Neutrophil (primary cell): ENCODE results near the gene COL26A1.

Source experiments
- H3K27ac ChIP-seq: fragments of 200-600 bp; sonication (generic); 2 replicates; pipeline ENCODE4 v1.5.1; 2016; ENCODE audit warnings: mild to moderate bottlenecking, moderate library complexity
- H3K27me3 ChIP-seq: fragments of 200-600 bp; sonication (generic); 2 replicates; pipeline ENCODE4 v1.6.0; 2016; ENCODE audit warnings: mild to moderate bottlenecking
- H3K36me3 ChIP-seq: fragments of 200-600 bp; sonication (generic); 2 replicates; pipeline ENCODE4 v1.5.1; 2017
- H3K4me1 ChIP-seq, 2 experiments: fragments of 200-600 bp in 1 of 2; sonication (generic) in 1 of 2; 1 replicate in 1 of 2; 2 replicates in 1 of 2; pipeline versions ENCODE4 v1.5.1 to v1.6.1; 2013 to 2016; ENCODE audit warnings: low read depth in 1 of 2, low read length in 1 of 2, mild to moderate bottlenecking in 1 of 2, moderate library complexity in 1 of 2; ENCODE audit not compliant: control insufficient read depth in 1 of 2, insufficient read depth in 1 of 2
- H3K4me3 ChIP-seq, 2 experiments: fragments of 200-600 bp in 1 of 2; sonication (generic) in 1 of 2; 1 replicate in 1 of 2; 2 replicates in 1 of 2; pipeline ENCODE4 v1.5.1; 2013 to 2016; ENCODE audit warnings: low read depth in 1 of 2, low read length in 1 of 2, mild to moderate bottlenecking in 1 of 2, moderate library complexity in 1 of 2
- H3K9me3 ChIP-seq: fragments of 200-600 bp; sonication (generic); 2 replicates; pipeline ENCODE4 v1.5.1; 2016
- TF ChIP-seq, protein P1 (sequence below): fragments of 200-600 bp; sonication (generic); IDR thresholded peaks from 2 replicates; pipeline ENCODE4 v1.5.1; 2016; ENCODE audit warnings: antibody characterized with exemption

The COL26A1 gene

DNA sequence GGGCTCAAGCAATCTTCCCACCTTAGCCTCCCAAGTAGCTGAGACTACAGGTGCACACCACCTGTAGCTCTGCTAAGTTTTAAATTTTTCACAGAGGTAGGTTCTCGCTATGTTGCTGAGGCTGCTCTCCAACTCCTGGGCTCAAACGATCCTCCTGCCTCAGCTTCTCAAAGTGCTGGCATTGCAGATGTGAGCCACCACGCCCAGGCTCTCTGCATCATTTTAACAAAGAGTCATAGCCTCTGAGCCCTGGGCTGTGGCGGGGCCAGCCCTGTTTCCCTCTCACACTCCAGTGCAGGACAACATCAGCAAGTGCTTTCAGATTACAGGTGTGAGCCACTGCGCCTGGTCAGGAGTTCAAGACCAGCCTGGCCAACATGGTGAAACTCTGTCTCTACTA lies 102.5 kb downstream of the COL26A1 start:
- no peaks in the 10 kb centered on the region for H3K27me3 ChIP-seq
- no peaks in the 10 kb centered on the region for H3K4me1 ChIP-seq
- H3K4me3 ChIP-seq, result no peak overlapping the region
- H3K9me3 ChIP-seq, result no peaks in the 10 kb centered on the region
- TF ChIP-seq, protein P1, sequence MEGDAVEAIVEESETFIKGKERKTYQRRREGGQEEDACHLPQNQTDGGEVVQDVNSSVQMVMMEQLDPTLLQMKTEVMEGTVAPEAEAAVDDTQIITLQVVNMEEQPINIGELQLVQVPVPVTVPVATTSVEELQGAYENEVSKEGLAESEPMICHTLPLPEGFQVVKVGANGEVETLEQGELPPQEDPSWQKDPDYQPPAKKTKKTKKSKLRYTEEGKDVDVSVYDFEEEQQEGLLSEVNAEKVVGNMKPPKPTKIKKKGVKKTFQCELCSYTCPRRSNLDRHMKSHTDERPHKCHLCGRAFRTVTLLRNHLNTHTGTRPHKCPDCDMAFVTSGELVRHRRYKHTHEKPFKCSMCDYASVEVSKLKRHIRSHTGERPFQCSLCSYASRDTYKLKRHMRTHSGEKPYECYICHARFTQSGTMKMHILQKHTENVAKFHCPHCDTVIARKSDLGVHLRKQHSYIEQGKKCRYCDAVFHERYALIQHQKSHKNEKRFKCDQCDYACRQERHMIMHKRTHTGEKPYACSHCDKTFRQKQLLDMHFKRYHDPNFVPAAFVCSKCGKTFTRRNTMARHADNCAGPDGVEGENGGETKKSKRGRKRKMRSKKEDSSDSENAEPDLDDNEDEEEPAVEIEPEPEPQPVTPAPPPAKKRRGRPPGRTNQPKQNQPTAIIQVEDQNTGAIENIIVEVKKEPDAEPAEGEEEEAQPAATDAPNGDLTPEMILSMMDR, result no peak
- no peak overlapping the region for H3K27ac ChIP-seq
- no peaks in the 10 kb centered on the region for H3K36me3 ChIP-seq

DNA sequence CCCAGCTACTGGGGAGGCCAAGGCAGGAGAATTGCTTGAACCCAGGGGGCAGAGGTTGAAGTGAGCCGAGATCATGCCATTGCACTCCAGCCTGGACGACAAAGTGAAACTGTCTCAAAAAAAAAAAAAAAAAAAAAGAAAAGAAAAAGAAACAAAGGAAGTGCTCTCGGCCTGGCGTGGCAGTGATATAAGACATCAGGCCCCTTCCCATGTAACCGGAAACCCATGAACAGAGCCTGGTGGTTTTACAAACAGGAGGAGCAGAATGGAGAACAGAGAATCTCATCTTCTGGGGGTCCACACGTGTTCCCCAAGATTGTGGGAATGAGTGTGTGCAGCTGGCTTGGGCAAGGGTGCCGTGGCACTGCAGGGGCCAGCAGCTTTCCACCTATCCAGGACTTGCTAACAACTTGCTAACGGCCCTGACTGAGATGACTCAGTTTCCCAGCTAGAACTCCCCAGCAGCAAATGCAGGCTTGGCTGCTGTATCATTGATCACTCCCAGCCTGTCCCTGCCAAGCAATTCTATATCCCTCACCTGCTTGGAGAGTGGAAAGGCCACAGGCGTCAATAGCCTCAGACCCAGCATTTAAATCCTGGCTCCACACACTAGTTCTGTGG lies 103.0 kb downstream of the COL26A1 start:
- Histone ChIP-seq H3K4me1 (no peaks in the 10 kb centered on the region), H3K27ac (no peak overlapping the region), H3K27me3 (no peaks in the 10 kb centered on the region), H3K4me3 (no peak overlapping the region), H3K9me3 (no peaks in the 10 kb centered on the region), H3K36me3 (no peaks in the 10 kb centered on the region)
- TF ChIP-seq, protein P1, result no peak

DNA sequence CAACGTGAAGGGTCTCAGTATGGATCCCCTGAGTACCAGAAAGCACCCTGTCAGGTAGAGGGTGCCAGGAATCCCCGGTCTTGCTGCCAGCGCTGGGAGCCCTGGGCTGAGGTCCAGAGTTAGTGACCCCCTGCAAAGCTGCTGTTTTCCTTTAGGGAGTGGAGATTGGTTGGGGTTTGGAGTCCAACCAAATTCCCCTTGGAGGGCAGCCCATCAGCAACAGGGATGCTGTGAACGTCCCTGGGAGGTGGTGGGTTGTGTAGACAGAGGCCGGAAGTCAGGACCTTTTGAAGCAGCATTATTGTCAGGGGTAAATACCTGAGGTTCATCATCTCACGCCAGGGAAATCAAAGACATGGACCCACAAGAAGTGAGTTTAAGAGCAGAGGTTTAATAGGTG lies 104.2 kb downstream of the COL26A1 start:
- Histone ChIP-seq H3K27ac (no peak overlapping the region), H3K4me1 (no peaks in the 10 kb centered on the region), H3K27me3 (no peaks in the 10 kb centered on the region), H3K4me3 (no peak overlapping the region), H3K36me3 (no peaks in the 10 kb centered on the region), H3K9me3 (no peaks in the 10 kb centered on the region)
- TF ChIP-seq, protein P1, result no peak

DNA sequence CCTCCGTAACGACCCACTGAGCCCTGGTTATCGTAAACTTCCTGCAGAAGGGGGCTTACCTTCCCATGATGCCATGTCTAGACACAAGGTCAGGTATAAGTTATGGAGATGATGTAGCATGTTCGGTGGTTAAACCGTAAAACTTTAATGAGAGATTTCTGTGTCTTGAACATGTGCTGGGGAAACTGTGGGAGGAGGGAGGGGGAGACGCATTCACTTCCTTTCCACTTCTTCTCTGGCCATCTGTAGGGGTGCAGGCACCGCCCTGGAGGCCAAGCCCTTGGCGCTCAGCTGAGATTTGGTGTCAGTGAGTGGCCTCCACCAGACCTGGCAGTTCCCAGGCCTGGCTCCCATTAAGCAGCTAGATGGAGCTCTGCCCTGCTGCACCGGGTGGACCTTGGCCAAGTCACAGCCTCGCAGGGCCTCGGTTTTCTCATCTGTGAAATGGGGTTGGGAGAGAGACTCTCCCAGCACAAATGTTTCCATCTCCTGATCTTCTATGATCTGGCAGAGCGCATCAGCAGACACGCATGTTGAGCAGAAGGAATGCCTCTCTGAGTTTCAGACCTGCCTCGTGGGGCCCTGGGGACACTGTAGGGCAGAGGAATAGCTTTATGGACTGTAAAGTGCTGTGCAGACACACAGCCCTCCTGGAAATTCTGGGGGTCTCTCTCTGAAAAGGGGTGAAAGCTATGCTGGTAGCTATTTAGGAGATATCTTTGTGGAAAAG lies 106.0 kb downstream of the COL26A1 start:
- no peaks in the 10 kb centered on the region for H3K27me3 ChIP-seq
- H3K9me3 ChIP-seq, result no peaks in the 10 kb centered on the region
- no peak overlapping the region for H3K4me3 ChIP-seq
- H3K36me3 ChIP-seq, result no peaks in the 10 kb centered on the region
- no peaks in the 10 kb centered on the region for H3K4me1 ChIP-seq
- no peak overlapping the region for H3K27ac ChIP-seq
- TF ChIP-seq, protein P1, result no peak

DNA sequence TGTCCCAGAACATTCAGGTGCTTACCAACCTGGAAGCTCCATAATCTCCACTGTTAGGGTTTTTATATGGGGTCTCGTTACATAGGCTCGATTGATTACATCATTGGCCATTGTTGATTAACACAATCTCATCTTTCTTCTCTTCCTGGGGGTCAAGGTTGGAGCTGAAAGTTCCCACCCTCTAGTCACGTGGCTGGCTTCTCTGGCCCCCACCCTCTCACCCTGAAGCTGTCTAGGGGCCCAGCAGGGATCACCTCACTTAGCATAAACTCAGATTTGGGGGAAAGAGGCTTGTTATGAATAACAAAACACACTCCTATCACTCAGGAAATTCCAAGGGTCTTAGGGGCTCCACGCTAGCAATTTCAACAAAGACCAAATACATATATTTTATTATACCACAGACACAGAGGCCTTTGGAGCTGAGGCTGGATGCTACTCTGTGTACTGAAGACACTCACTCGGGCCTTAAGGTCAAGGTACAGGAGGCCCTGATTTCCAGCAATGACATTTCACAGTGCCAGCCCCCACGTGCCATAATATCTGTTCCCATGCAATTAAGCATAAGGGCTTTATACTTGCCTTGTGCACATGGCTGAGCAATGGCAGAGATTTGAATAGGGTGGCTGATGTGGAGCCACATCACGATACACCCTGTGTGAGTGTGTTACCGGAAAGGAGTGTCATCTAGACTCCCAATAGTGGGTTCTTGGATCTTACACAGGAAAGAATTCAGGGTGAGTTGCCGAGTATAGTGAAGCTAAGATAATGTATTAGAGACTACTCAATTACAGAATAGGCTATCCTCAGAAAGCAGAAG lies 108.2 kb downstream of the COL26A1 start:
- H3K36me3 ChIP-seq, result no peaks in the 10 kb centered on the region
- no peaks in the 10 kb centered on the region for H3K4me1 ChIP-seq
- no peak overlapping the region for H3K4me3 ChIP-seq
- no peaks in the 10 kb centered on the region for H3K9me3 ChIP-seq
- no peaks in the 10 kb centered on the region for H3K27me3 ChIP-seq
- TF ChIP-seq, protein P1, result no peak
- H3K27ac ChIP-seq, result no peak overlapping the region
